HepG2 (cell line): Measurements from ENCODE around the gene IFNLR1. TPM values are rescaled to one million over a fixed set of nuclear protein-coding genes. Genes with fewer than 3 reads are reported as not detected.

Experiments used
- ATAC-seq: fragments of 200-7000 bp; cut with Tn5 transposase; 3 replicates; pipeline ENCODE4 v1.9.1; 2020; ENCODE audit warnings: mild to moderate bottlenecking, moderate library complexity
- BruUV-seq: library from RNA; stranded (reverse); fragments of 400-500 nt; replicated peaks from 2 replicates; lab custom pipeline; 2021; lab: Mats Ljungman, UMichigan
- CTCF ChIA-PET: fragments of 300-600 bp; formaldehyde crosslinking; extraction: SDS; loops from one replicate; lab custom pipeline; 2021; ENCODE audit warnings: low total read pairs, inconsistent platforms, low intra/inter-chr PET ratio; lab: Yijun Ruan, JAX
- POLR2A ChIA-PET: fragments of 350-600 bp; sonication (Branson Sonifier 250); formaldehyde crosslinking; loops from one replicate; lab custom pipeline; 2020; ENCODE audit warnings: antibody characterized with exemption, inconsistent platforms; lab: Yijun Ruan, JAX
- DNase-seq: peaks from one replicate; pipeline ENCODE4 v3.0.0-alpha.2; 2015; ENCODE audit warnings: low spot score
- FAIRE-seq: peaks from 3 replicates; lab custom pipeline; 2011; peaks lifted over from hg19 to GRCh38; lab: Jason Lieb, UNC
- H2AFZ ChIP-seq: one replicate; pipeline ENCODE4 v1.6.1; 2011; ENCODE audit warnings: low read length, inconsistent platforms
- H3K27ac ChIP-seq: fragments of 300-600 bp; 3 replicates; pipeline ENCODE4 v1.8.0; 2011; ENCODE audit warnings: mixed run types, mild to moderate bottlenecking, mixed read lengths, low read length, inconsistent platforms; ENCODE audit not compliant: insufficient read depth; ENCODE audit errors: extremely low read length
- H3K27me3 ChIP-seq, 2 experiments: fragments of 200-600 bp in 1 of 2; 2 replicates in 1 of 2; 3 replicates in 1 of 2; pipeline versions ENCODE4 v1.6.0 to v1.8.0; 2011; ENCODE audit warnings: low read length in 2 of 2, mild to moderate bottlenecking in 2 of 2, moderate library complexity in 2 of 2, inconsistent platforms in 1 of 2; ENCODE audit not compliant: insufficient read depth in 2 of 2, control insufficient read depth in 1 of 2
- H3K36me3 ChIP-seq, 2 experiments: fragments of 200-600 bp in 1 of 2; replicated peaks in 1 of 2; 2 replicates in 1 of 2; 3 replicates in 1 of 2; pipeline versions ENCODE4 v1.5.1 to v1.8.0; 2011; ENCODE audit warnings: low read length in 2 of 2, inconsistent platforms in 1 of 2; ENCODE audit not compliant: insufficient read depth in 2 of 2, control insufficient read depth in 1 of 2
- H3K4me1 ChIP-seq: 2 replicates; pipeline ENCODE4 v1.5.1; 2012; ENCODE audit warnings: low read length, inconsistent platforms; ENCODE audit not compliant: insufficient read depth
- H3K4me2 ChIP-seq: 2 replicates; pipeline ENCODE4 v1.6.0; 2011; ENCODE audit warnings: low read depth, low read length, inconsistent platforms
- H3K4me3 ChIP-seq, 3 experiments: fragments of 200-600 bp in 1 of 3; sonication (generic), shearing (Covaris generic) in 1 of 3; replicated peaks in 1 of 3; 2 replicates each; pipeline ENCODE4 v1.5.1; 2011 to 2016; ENCODE audit warnings: low read length in 3 of 3, inconsistent platforms in 2 of 3, low read depth in 2 of 3, mild to moderate bottlenecking in 2 of 3, control low read depth in 1 of 3, mixed read lengths in 1 of 3; ENCODE audit not compliant: insufficient read depth in 1 of 3
- H3K79me2 ChIP-seq: one replicate; pipeline ENCODE4 v1.6.1; 2011; ENCODE audit warnings: low read length, inconsistent platforms; ENCODE audit not compliant: insufficient read depth
- H3K9ac ChIP-seq: 2 replicates; pipeline ENCODE4 v1.6.0; 2011; ENCODE audit warnings: mild to moderate bottlenecking, low read depth, low read length, inconsistent platforms; ENCODE audit not compliant: insufficient read depth
- H3K9me3 ChIP-seq: 2 replicates; pipeline ENCODE4 v1.5.1; 2012; ENCODE audit warnings: mild to moderate bottlenecking, low read length
- H4K20me1 ChIP-seq: 2 replicates; pipeline ENCODE4 v1.6.0; 2011; ENCODE audit warnings: inconsistent platforms, mild to moderate bottlenecking, low read length, moderate library complexity; ENCODE audit not compliant: insufficient read depth
- ARNT ChIP-seq: fragments of 450-650 bp; IDR thresholded peaks from 2 replicates; pipeline ENCODE4 v1.6.1; 2017
- HMGA1 ChIP-seq: sonication (generic); formaldehyde crosslinking; conservative IDR thresholded peaks from 2 replicates; pipeline ENCODE4 v1.4.0; 2020; ENCODE audit warnings: missing genetic modification reagents
- LCORL ChIP-seq, 2 experiments: fragments of 450-650 bp in 1 of 2; sonication (generic) in 1 of 2; formaldehyde crosslinking in 1 of 2; IDR thresholded peaks; 2 replicates each; pipeline versions ENCODE4 v1.5.0 to v1.6.1; 2017 to 2020; ENCODE audit warnings: antibody characterized with exemption in 1 of 2, missing genetic modification reagents in 1 of 2
- MLXIP ChIP-seq: sonication (generic); formaldehyde crosslinking; IDR thresholded peaks from 2 replicates; pipeline ENCODE4 v1.9.0; 2021; ENCODE audit warnings: missing genetic modification reagents, borderline replicate concordance
- RARA ChIP-seq: IDR thresholded peaks from 2 replicates; pipeline ENCODE4 v1.6.1; 2016; ENCODE audit warnings: missing genetic modification reagents, missing compliant biosample characterization
- SALL1 ChIP-seq: sonication (generic); formaldehyde crosslinking; IDR thresholded peaks from 2 replicates; pipeline ENCODE4 v1.8.0; 2022; ENCODE audit warnings: mild to moderate bottlenecking, missing genetic modification reagents
- SALL2 ChIP-seq: sonication (generic); formaldehyde crosslinking; IDR thresholded peaks from 2 replicates; pipeline ENCODE4 v1.8.1; 2023; ENCODE audit warnings: mild to moderate bottlenecking, missing genetic modification reagents, inconsistent platforms
- TEAD3 ChIP-seq: optimal IDR thresholded peaks from 2 replicates; pipeline ENCODE3; 2016; ENCODE audit warnings: borderline replicate concordance
- ZNF615 ChIP-seq: sonication (generic); formaldehyde crosslinking; IDR thresholded peaks from 2 replicates; pipeline ENCODE4 v1.5.0; 2020; ENCODE audit warnings: mild to moderate bottlenecking, missing genetic modification reagents, borderline replicate concordance
- ZSCAN29 ChIP-seq: sonication (generic); formaldehyde crosslinking; conservative IDR thresholded peaks from 2 replicates; pipeline ENCODE4 v1.4.0; 2020; ENCODE audit warnings: mild to moderate bottlenecking, missing genetic modification reagents
- WGBS: methylation state at CpG from one replicate; pipeline ENCODE4 v1.1.6; 2017; ENCODE audit warnings: low lambda C conversion rate; 5-methylcytosine and 5-hydroxymethylcytosine counted together
- in situ Hi-C: cut with HindIII; loops from 2 replicates; pipeline ENCODE4 v1.10.0; 2017; ENCODE audit warnings: low pct_unique_long_range_greater_than_20kb; ENCODE audit not compliant: extremely low pct_ligation_motif_present
- intact Hi-C: fragments of 100-400 bp; cut with micrococcal nuclease; formaldehyde crosslinking; loops from one replicate; pipeline ENCODE4 v1.10.0; 2022; ENCODE audit not compliant: unreplicated experiment
- polyA plus RNA-seq, 8 experiments: library from polyadenylated mRNA; depleted of rRNA in 3 of 8; stranded (reverse) in 7 of 8; unstranded in 1 of 8; fragments of >200 nt; fragmentation: Illumina TruSeq in 4 of 8; extraction: Trizol in 4 of 8; gene quantifications; 2 replicates each; pipeline versions ENCODE4 v1.2.1 to v1.2.3, GENCODE V29; 2011 to 2016; ENCODE audit warnings: low read depth in 4 of 8, missing spikeins in 1 of 8, mixed read lengths in 1 of 8; ENCODE audit not compliant: insufficient read depth in 1 of 8
- total RNA-seq, 5 experiments: library from RNA; depleted of rRNA; stranded (reverse); fragments of >200 nt; fragmentation: Illumina TruSeq; extraction: Trizol; gene quantifications; 2 replicates each; pipeline ENCODE4 v1.2.3, GENCODE V29; 2016; ENCODE audit warnings: low read depth in 1 of 5

Gene IFNLR1
- total and polyA plus RNA-seq, 2 of the 13 experiments (the other 11 are each of a cell fraction or from before 2014, with no cell fraction given): 3.8 to 8.5 TPM

- TF ChIP-seq MLXIP (CRISPR knock-in tag): no peak
Measured at GRCh38 chr1:24156542-24157260, 30.4 kb downstream of the IFNLR1 start (continued).

- H2AFZ ChIP-seq: no peak overlapping the region
- H3K9me3 ChIP-seq: no peaks in the 10 kb centered on the region
- peaks cover 2 to 13% of the 10 kb centered on the region in 2 experiments; a peak in 4 of 5 replicates for H3K36me3 ChIP-seq
- ChIA-PET POLR2A (interaction anchor here (0.9 to 1.3 kb wide), 3 partner anchors 24 to 35 kb away, joined by 3 to 5 read pairs (median 4); no protein-coding TSS in a partner anchor), CTCF (no interaction called here)
- no TSS peak for BruUV-seq
- 0 out of 5 replicates have a peak, but pooled peaks cover 0 to under 1% of the 10 kb centered on the region in 2 experiments for H3K27me3 ChIP-seq
- no peak overlapping the region for H3K4me3 ChIP-seq
- peak; percentile 51 for ATAC-seq
- H3K4me2 ChIP-seq: peak overlapping the region; percentile 24; the same call in 1 of the 2 replicates
- peak; percentile 30 for DNase-seq
- in situ Hi-C loops (no loop called here), intact Hi-C loops (no loop called here)
- no peaks in the 10 kb centered on the region for H3K79me2 ChIP-seq
- H4K20me1 ChIP-seq: no peaks in the 10 kb centered on the region
- WGBS: 49% methylated on average over 5 of the region's 11 CpGs
- H3K9ac ChIP-seq: no peak overlapping the region
- peak overlapping the region; percentile 29 for H3K27ac ChIP-seq
- peaks cover 33% of the 10 kb centered on the region for H3K4me1 ChIP-seq
- no peak for FAIRE-seq
- TF ChIP-seq LCORL (IDR thresholded peaks at IDR 0.05): no peak
- peak; percentile 59; the same call in 1 of the 2 replicates for TF ChIP-seq LCORL (CRISPR knock-in tag; IDR thresholded peaks at IDR 0.05)
- TF ChIP-seq RARA: peak; percentile 53; the same call in 1 of the 2 replicates
- no peak for TF ChIP-seq SALL2 (CRISPR knock-in tag)
- TF ChIP-seq ZNF615 (CRISPR knock-in tag): no peak
- TF ChIP-seq ARNT: no peak
- TF ChIP-seq SALL1 (CRISPR knock-in tag): peak; percentile 81
- TF ChIP-seq HMGA1: no peak
- TF ChIP-seq ZSCAN29 (CRISPR knock-in tag): no peak
- TF ChIP-seq TEAD3 (CRISPR knock-in tag): peak; percentile 16
Measured at GRCh38 chr1:24155011-24155782, 31.9 kb downstream of the IFNLR1 start.
